ENCODE data around the gene TARM1.
"Not testable (repeated sequence)": the region's sequence is repeated elsewhere in the genome, so short reads cannot be mapped to it uniquely, and the experiment has no call there.

Gene TARM1

GRCh38 chr19:54099903-54100255 lies 18.7 kb upstream of the TARM1 start:
- DNase-seq (ENCODE audit: low read depth in 2 of 2) = not testable (repeated sequence)

GRCh38 chr19:54099190-54099902 lies 18.2 kb upstream of the TARM1 start:
- DNase-seq (ENCODE audit: low read depth in 2 of 2) = no peak

- DNase-seq (ENCODE audit: low read depth in 2 of 2) = peak; percentile 31 to 35
These were observed 15.5 kb upstream of the TARM1 start for GRCh38 chr19:54096617-54097106.

- DNase-seq (ENCODE audit: low read depth in 2 of 2) = not testable (repeated sequence)
These were observed 14.9 kb upstream of the TARM1 start for GRCh38 chr19:54095859-54096616.

DNA sequence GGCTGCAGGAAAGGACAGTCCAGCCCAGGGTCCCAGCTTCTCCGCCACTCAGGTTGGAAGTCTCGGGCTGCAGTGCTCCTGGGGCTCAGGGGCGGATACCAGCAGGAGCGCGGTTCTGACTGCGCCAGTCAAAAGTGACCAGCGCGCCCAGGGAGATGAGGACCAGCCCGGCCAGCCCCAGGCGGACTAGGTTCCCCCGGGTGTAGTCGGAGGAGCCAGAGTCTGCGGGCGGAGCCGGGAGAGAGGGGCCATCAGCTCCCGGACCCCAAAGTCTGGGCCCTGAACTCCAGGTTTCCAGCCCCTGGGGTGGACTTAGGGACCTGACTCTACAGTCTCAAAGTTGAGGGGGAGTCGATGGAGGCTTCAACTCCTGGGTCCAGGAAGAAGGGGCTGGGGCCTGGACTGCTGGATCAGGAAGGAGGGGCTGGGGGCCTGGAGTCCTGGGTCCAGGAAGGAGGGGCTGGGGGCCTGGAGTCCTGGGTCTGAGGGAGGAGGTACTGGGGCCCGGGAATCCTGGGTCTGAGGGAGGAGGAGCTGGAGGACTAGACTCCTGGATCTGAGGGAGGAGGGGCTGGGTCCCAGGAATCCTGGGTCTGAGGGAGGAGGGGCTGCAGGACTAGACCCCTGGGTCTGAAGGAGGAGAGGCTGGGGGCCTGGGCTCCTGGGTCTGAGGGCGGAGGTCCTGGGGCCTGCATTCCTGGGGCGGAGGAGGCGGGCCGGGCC lies 14.1 kb upstream of the TARM1 start:
- no peak for DNase-seq (ENCODE audit: low read depth in 2 of 2)

DNA sequence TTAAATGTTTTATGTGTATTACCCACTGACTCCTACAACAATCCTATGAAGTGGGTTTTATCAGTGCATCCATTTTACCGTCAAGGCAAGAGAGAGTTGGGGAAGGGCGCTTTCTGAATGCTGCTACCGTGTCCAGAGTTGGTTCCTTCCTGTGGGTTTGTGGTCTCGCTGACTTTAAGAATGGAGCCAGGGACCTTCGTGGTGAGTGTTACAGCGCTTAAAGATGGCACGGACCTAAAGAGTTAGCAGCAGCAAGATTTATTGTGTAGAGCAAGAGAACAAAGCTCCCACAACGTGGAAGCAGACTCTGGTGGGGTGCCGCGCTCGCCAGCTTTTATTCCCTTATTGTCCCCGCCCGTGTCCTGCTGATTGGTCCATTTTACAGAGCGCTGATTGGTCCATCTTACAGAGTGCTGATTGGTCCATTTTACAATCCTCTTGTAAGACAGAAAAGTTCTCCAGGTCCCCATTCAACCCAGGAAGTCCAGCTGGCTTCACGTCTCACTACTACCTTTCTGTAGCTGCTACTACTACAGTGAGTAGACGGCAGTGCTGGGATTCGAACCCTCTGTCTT lies 13.3 kb upstream of the TARM1 start:
- no peak for DNase-seq (ENCODE audit: low read depth in 2 of 2)

GRCh38 chr19:54084410-54084809 lies 3.2 kb upstream of the TARM1 start:
- DNase-seq (ENCODE audit: low read depth in 2 of 2) = no peak

- DNase-seq (ENCODE audit: low read depth in 2 of 2) = no peak
These were observed 3.8 kb downstream of the TARM1 start for GRCh38 chr19:54077334-54077733.

GRCh38 chr19:54074851-54075250 lies 6.3 kb downstream of the TARM1 start:
- DNase-seq (ENCODE audit: low read depth in 2 of 2) = no peak

- no peak for DNase-seq (ENCODE audit: low read depth in 2 of 2)
These were observed 7.3 kb downstream of the TARM1 start for GRCh38 chr19:54073829-54074228.

DNA sequence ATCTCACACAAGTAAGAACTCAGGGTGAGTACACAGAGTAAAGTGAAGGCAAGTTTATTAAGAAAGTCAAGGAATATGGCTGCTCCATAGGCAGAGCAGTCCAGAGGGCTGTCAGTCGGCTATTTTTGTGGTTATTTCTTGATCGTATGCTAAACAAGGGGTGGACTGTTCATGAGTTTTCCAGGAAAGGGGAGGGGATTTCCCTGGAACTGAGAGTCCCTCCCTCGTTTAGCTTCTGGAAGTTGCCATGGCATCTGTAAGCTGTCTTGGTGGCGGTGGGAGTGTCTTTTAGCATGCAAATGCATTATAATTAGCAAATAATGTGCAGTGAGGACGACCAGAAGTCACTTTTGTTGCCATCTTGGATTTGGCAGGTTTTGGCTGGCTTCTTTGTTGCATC lies 11.7 kb downstream of the TARM1 start:
- DNase-seq (ENCODE audit: low read depth in 2 of 2) = no peak

DNA sequence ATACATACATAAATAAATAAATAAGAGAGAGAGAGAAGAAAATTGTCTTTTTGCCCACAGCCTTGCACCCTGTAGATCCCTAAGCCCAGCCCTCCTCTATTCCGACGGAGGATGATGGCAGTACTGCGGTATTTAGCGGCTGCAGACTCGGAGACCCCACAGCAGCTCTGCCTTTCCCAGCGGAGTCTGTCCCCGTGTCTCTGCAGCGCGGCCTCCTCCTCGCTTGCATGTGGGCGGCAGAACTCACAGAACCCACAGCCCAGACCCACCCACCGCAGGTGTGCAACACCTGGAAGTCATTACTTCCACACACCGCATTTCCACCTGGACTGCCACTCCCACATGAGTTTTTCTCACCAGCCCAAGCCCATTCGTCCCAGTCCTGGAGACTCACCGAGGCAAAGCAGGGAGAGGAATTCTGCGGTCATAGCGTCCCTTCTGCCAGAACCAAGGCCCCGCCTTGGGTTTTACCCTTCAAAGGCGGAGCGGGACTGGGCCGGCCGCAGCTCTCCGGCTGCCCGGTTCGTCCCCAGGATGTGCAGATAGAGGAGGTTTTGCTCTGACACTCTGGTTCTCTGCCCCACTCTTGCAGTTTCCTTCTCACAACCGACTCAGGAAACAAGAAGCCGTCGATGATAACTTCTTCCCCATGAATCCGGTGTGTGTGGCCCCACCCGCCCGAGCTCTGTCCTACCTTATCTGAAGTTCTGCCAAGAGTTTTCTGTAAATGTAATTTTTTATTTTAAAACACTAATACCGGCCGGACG lies 17.6 kb downstream of the TARM1 start, which contains the start of gene VSTM1:
Gene VSTM1, minus strand, starts transcription at position 548 of the 767 bp plus-strand sequence. Its CDS starts 120 bp downstream, at position 428.
- no peak for DNase-seq (ENCODE audit: low read depth in 2 of 2)

DNA sequence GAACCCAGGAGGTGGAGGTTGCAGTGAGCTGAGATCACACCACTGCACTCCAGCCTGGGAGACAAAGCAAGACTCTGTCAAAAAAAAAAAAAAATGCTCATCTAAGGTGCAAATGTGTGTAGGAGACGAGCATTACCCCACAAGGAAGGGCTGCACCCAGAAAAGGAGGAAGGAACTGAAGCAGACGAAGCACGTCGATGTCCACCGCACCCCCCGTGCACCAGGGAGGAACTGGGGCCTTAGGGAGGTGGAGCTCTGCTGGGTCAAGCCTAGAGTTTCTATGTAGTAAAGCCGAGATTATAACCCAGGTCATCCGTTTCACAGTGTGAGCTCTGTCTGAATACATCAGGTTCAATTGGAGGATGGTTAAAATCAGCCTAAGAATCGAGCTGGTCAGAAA lies 18.5 kb downstream of the TARM1 start:
- no peak for DNase-seq (ENCODE audit: low read depth in 2 of 2)

DNA sequence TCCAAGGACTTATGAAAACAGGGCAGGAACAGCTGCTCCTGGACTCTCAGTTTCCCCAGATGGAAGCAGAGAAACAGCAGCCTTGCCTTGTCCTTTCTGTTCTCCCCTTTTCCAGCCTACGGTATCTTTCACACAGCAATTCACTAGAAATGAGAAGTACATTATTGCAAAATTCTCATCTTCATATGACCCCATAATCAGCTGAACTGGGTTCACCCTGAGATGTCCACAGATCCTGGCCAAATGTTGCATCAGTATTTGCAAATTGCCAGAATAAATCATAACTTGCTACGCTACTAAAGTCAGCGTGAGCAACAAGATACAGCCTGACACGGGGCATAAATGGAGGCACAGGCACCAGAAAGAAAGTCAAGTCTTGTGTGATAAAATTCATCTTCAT lies 33.5 kb downstream of the TARM1 start:
- DNase-seq (ENCODE audit: low read depth in 2 of 2) = no peak

- DNase-seq (ENCODE audit: low read depth in 2 of 2) = no peak
These were observed 35.4 kb downstream of the TARM1 start for GRCh38 chr19:54045771-54046170.

DNA sequence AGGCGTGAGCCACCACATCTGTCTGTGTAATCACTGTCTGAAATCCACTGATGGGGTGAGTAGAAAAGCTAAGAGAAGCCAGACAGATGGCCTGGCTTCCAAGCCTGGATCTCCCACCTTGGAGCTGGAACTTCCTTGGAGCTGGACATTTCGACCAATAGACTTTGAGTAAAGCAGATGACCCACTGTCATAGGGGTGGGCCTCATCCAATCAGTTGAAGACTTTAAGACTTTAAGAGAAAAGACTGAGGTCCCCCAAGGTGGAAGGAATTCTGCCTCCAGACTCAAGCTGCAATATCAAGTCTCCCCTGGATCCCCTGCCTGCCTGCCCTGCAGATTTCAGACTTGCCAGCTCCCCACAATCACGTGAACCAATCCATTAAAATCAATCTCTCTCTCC lies 38.2 kb downstream of the TARM1 start:
- DNase-seq (ENCODE audit: low read depth in 2 of 2) = no peak

DNA sequence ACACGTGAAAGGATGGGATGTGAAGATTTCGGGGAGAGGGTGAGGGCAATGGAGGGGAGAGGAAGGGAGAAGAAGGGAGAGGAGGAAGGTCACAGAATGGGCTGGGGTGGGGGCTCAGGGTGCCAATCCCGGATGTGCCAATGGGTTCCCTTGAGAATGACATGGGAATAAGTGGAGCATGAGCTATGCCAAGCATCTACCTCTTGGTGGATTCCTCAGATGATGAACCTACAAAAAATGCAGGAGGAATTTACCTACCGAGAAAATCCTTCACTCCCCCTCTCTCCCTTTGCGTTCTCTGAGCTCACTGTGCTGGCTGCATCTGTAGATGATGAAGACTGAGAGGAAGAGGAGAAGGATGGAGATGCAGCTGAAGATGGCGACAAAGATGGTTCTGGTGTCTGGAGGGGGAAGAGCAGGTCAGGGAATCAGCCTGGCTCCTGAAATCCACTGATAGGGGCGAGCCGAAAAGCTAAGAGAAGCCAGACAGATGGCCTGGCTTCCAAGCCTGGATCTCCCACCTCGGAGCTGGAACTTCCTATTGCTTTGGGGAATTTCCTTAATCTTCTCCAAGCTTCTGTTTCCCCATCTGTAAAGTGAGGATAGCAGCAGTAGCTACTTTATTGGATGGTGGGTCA lies 39.1 kb downstream of the TARM1 start:
- no peak for DNase-seq (ENCODE audit: low read depth in 2 of 2)

DNA sequence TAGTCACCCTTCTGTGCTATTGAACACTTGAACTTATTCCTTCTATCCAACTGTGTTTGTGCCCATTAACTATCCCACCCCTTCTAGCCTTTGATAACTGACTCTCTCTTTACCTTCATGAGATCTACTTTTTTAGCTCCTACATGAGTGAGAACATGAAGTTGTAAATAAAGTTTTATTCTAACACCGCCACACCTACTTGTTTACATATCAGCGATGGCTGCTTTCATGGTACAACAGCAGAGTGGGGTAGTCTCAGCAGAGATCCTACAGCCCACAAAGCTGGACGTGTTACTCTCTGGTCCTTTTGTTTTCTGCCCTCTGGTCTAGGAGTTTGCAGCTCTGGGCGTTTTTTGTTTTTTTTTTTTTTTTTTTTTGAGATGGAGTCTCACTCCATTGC lies 41.2 kb downstream of the TARM1 start:
- DNase-seq (ENCODE audit: low read depth in 2 of 2) = no peak

GRCh38 chr19:54036542-54036941 lies 44.6 kb downstream of the TARM1 start:
- DNase-seq (ENCODE audit: low read depth in 2 of 2) = not testable (repeated sequence)

DNA sequence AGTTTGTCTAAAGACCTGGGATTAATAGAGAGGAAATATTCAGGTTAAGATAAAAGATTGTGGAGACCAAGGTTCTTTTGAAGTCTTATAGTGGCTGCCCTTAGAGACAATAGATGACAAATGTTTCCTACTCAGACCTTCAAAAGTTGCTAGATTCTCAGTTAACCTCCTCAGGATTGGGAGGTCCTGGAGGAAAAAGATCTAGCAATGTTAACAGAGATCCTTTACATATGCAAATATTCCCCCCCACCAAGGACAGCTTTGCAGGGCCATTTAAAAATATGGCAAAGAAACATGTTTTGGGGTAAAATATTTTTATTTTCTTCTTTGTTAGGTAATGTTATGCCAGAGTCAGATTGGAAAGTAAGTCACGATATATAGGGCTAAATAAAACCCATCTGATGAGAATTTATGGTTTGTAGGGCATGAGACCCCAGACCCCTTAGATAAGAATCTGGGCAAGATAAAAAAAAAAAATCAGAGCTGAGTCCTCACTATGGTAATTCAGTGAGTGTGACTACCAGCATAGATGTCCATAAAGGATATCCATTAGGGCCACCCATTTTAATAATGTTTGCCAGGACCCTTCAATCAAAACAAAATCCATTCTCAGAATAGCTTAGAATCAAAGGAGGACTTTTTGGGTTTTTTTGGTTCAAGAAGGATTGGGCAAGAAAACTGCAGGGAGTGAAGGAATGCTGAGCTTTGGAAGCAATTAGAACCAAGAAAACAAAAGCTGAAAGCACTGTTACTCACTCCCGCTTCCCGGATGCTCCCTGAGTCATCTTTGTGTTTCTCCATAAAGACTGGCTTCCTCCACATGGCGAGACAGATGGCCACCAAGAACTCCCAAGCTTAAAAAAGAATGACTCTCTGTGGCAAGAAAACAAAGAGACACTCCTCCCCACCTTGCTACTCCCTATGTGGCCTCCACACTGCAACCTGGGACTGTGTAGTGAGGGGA lies 45.7 kb downstream of the TARM1 start:
- peak; percentile 82 to 84 for DNase-seq (ENCODE audit: low read depth in 2 of 2)

Measured in fibroblast of skin of left quadriceps (primary cell).